DMS53 treated with DMSO at 0.1 percent for 48 hours (cell line): ENCODE data around the gene AAK1.
A peak's percentile ranks its signal among the peaks of the same experiment; 100 is the strongest.

Experiments
- DNase-seq: peaks from one replicate; lab custom pipeline; 2025; ENCODE audit not compliant: unreplicated experiment; lab: John Stamatoyannopoulos, UW

The AAK1 gene

GRCh38 chr2:69499242-69499641, 144.3 kb downstream of the AAK1 start:
- DNase-seq = no peak

GRCh38 chr2:69495861-69496260, 147.7 kb downstream of the AAK1 start:
- no peak for DNase-seq

DNA sequence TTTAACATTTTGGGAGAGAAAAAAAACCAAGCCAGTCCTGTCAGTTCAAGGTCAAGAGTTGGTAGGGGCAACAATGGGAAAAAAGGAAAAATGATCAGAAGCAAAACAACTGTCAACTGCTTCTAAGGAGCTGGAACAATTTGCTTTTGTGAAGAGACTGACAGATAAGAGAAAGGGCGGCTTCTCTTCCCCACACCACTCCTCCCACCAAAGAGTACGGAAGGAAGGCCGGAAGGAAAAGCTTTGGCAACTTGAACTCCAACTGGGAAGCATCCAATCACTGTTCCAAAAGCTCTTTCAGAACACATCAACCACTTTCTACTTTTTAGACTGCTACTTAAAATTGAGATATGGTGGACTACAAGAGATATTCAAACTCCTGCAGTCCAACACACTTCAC, 148.5 kb downstream of the AAK1 start:
- no peak for DNase-seq

- no peak for DNase-seq
These were observed 149.4 kb downstream of the AAK1 start for GRCh38 chr2:69494126-69494525.

GRCh38 chr2:69493268-69493667, 150.3 kb downstream of the AAK1 start:
- no peak for DNase-seq

DNA sequence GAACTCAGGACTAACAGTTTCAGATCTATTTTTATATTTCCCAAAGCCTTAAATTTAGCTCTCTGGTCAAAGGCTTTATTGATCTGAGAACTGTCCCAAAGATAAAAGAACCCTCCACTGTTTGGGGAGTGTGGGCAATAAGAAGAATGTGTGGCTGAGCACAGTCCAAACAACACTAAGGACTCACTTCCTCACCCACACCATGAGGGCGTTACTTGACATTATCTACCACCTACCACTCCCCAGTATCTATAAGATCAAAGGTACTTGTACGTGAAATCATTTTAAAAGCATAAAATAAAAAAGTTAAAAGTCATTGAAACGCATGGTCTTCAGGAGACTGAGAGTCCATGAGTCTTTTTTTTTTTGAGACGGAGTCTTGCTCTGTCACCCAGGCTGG, 151.7 kb downstream of the AAK1 start:
- DNase-seq = no peak

- no peak for DNase-seq
These were observed 153.1 kb downstream of the AAK1 start for GRCh38 chr2:69490486-69490885.

GRCh38 chr2:69489793-69490192, 153.7 kb downstream of the AAK1 start:
- DNase-seq = no peak

DNA sequence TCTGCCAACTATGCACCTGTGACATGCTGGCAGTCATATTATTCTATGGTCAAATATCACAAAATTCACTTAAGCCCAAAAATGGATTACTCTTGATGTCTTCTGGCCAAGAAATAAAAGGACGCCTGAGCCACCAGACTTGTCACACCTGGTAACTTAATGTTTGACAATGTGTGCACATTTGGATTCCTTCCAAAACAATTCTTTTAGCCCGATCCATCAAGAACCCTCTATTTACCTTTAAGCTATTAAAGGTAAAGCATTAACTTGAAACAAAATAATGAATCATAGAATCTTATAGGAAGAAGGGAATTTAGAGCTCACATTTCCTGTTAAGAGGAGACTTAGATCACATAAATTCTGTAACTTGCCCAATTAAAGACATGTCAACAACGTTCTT, 159.8 kb downstream of the AAK1 start:
- peak; percentile 70 for DNase-seq

- DNase-seq = peak; percentile 3
These were observed 160.5 kb downstream of the AAK1 start for GRCh38 chr2:69483024-69483423.

GRCh38 chr2:69482471-69482870, 161.1 kb downstream of the AAK1 start:
- DNase-seq = peak; percentile 12

GRCh38 chr2:69481421-69481820, 162.1 kb downstream of the AAK1 start:
- no peak for DNase-seq

DNA sequence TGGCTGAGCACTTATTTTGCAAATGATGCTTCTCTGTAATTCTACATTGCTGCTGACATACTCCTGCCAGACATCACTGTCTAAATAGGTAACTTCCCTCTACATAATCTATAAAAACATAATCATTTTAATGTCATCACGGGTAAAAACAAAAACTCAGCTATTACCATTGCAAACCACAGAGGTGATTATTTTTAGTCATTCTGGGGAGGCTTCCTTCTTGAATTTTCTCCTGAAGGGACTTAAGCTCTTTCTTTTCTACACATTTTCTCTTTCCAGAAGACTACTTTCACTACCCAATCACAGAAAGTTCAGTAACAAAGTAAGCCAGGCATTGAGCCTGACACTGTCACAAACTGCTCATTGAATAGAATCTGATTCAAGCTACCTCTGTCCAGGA, 165.9 kb downstream of the AAK1 start:
- DNase-seq = no peak

- DNase-seq = no peak
These were observed 168.9 kb downstream of the AAK1 start for GRCh38 chr2:69474688-69475087.

GRCh38 chr2:69471793-69472192, 171.7 kb downstream of the AAK1 start:
- no peak for DNase-seq

GRCh38 chr2:69470911-69471310, 172.6 kb downstream of the AAK1 start:
- no peak for DNase-seq

DNA sequence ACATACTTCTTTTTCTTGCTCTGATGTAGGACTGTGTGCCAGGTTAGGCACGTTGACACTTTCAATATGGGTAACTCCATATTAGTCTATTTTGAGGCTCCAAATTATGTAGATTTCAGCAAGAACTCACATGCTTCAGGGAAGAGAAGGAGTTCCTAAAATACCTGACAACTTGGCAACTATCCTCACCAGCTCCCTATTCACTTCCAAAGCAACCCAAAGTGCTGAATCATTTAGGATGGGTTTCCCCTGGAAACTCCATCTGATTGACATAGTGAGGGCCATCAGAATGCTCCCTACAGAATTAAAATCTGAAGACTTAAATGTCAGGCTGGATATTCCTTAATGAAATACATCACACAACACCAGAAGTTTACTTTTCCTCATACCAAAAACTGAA, 173.8 kb downstream of the AAK1 start:
- no peak for DNase-seq

- DNase-seq = no peak
These were observed 174.2 kb downstream of the AAK1 start for GRCh38 chr2:69469375-69469774.

DNA sequence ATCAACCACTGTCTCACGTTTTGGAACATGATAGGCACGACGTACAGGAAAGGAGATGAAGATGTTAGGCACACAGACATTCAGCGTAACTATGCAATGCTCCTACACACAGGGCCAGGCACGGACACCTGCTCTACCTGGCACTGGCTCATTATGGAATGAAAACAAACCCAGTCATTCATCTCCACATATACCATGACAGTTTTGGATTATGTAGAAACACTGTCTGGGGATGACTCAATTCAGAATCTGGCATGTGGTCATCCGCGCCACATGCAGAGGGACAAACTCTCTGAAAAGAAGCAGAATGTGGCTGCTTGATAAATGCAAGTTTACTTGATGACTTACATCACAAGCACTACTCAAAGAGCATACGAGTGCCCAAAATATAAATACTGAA, 176.8 kb downstream of the AAK1 start:
- no peak for DNase-seq

- DNase-seq = no peak
These were observed 177.8 kb downstream of the AAK1 start for GRCh38 chr2:69465513-69466456.

DNA sequence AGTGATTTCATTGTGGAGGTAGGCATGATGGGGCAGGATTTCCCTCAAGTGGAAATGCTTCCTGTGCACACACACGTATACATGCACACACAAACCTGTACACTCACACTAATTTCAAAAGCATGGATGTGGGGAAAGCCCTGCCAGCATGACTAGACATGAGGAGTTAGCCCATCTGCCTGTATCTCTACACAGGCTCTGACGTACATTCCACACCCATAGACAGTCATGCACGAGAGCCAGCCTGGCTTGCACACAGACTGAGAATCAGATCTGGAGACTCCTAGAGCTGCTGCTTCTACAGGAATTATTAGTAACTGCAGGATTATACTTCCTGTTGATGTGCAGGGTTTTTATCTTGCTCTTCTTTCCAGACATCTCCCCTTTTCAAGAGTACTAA, 179.0 kb downstream of the AAK1 start:
- DNase-seq = no peak

DNA sequence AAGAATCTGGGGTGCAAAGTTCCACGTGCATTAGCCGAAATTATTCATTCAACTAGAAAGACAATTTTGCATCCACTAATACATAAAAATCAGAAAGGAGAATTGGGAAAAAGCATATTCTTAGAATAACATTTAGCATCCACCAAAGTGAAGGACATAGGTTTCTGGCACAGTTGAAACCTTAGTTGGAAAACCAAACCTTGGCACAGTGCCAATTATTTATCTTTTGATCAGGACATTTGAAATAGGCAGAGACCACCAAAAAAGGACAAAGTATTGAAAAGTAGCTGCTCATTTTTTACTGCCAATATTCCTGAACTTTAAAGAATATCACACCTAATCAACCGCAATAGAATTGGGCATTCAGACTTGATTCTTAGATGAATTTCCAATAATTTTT, 180.8 kb downstream of the AAK1 start:
- DNase-seq = no peak

- DNase-seq = no peak
These were observed 182.1 kb downstream of the AAK1 start for GRCh38 chr2:69461404-69461803.
